H1 (cell line): ENCODE measurements around the gene NIPAL3. TPM values are rescaled to one million over a fixed set of nuclear protein-coding genes. Genes with fewer than 3 reads are reported as not detected.

Experiments used
- FOSL1 ChIP-seq: IDR thresholded peaks from 2 replicates; pipeline ENCODE4 v1.6.1; 2011; ENCODE audit warnings: mild to moderate bottlenecking, low read depth, low read length, moderate library complexity; ENCODE audit not compliant: insufficient read depth
- KDM5A ChIP-seq: fragments of 200-600 bp; IDR thresholded peaks from 2 replicates; pipeline ENCODE4 v1.7.1; 2012; ENCODE audit warnings: mild to moderate bottlenecking, low read length, inconsistent platforms, mixed read lengths
- NRF1 ChIP-seq: IDR thresholded peaks from 2 replicates; pipeline ENCODE4 v1.6.1; 2011; ENCODE audit warnings: mild to moderate bottlenecking, low read depth, low read length, improper control_type of control experiment
- SIX5 ChIP-seq: IDR thresholded peaks from 2 replicates; pipeline ENCODE4 v1.6.1; 2011; ENCODE audit warnings: mild to moderate bottlenecking, low read depth, low read length
- polyA plus RNA-seq, 7 experiments: library from polyadenylated mRNA; depleted of rRNA in 3 of 7; stranded (reverse) in 5 of 7; unstranded in 2 of 7; fragments of >200 nt in 5 of 7; fragments of 200-250 nt in 2 of 7; gene quantifications; 1 replicate in 5 of 7; 2 replicates in 1 of 7; 4 replicates in 1 of 7; pipeline versions ENCODE4 v1.2.1 to v1.2.3, GENCODE V29; 2011 to 2013; ENCODE audit warnings: missing spikeins in 2 of 7, mixed read lengths in 2 of 7
- total RNA-seq: library from RNA; stranded (reverse); fragmentation: NEBNext Ultra II Directional; extraction: Animal tissue kit (Norgen Biotek cat#: 25700); gene quantifications from 2 replicates; pipeline ENCODE4 v1.2.1, GENCODE V29; 2021

NIPAL3 gene
- total and polyA plus RNA-seq, 2 of the 8 experiments (the other 6 are each of a cell fraction or from before 2014, with no cell fraction given), result 8.8 to 11.0 TPM

DNA sequence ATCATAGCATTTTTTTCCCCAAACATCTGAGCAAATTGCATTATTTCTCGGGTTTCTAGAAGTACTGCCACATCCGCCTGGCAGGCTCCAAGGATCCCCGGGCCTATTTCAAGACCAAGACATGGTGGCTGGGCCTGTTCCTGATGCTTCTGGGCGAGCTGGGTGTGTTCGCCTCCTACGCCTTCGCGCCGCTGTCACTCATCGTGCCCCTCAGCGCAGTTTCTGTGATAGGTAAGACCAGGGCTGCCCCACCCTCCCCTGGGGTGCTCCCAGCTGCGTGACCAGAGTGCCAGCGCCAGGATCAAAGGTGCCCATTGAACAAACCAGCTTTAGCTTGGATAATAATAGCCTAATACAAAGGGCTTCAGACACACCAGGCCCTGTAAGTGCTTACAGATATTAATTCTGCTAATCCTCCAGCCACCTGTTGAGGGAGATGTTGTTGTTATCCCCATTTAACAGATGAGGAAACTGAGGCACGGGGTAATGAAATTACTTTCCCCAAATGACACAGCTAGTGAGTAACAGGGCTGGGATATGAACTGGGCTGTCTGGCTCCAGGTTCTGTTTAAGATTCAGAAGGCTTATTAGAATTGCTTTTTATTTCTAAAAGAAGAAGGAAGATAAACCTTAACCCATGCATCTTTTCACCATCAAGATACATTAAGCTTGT is 26.5 kb downstream of the NIPAL3 start (continued):
- TF ChIP-seq NRF1 (no peak), FOSL1 (no peak), SIX5 (no peak), KDM5A (no peak)
